K562 (cell line): ENCODE measurements around the gene FOXD3. TPM values are rescaled to one million over a fixed set of nuclear protein-coding genes. Genes with fewer than 3 reads are reported as not detected.
A peak's percentile ranks its signal among the peaks of the same experiment; 100 is the strongest.

Source experiments
- COPS2 ChIP-seq: fragments of 450-650 bp; conservative IDR thresholded peaks from 2 replicates; pipeline ENCODE4 v1.6.1; 2016; ENCODE audit warnings: mild to moderate bottlenecking, moderate library complexity
- CREB1 ChIP-seq, 2 experiments: sonication (generic) in 1 of 2; formaldehyde crosslinking in 1 of 2; IDR thresholded peaks; 2 replicates each; pipeline versions ENCODE4 v1.6.1 to v1.8.0; 2012 to 2022; ENCODE audit warnings: inconsistent platforms in 1 of 2, mild to moderate bottlenecking in 1 of 2, missing genetic modification reagents in 1 of 2, moderate library complexity in 1 of 2
- CTCF ChIP-seq, 3 experiments: IDR thresholded peaks in 2 of 3; conservative IDR thresholded peaks in 1 of 3; 2 replicates each; pipeline ENCODE4 v1.5.1; 2011 to 2012; ENCODE audit warnings: low read length in 3 of 3, mild to moderate bottlenecking in 3 of 3, control low read depth in 2 of 3, improper control_type of control experiment in 1 of 3, inconsistent platforms in 1 of 3, low read depth in 1 of 3, mixed read lengths in 1 of 3, moderate library complexity in 1 of 3; ENCODE audit not compliant: insufficient read depth in 2 of 3
- ELF2 ChIP-seq: fragments of 250-450 bp; sonication (Bioruptor Pico); IDR thresholded peaks from 2 replicates; pipeline ENCODE4 v1.5.0; 2021; ENCODE audit warnings: mild to moderate bottlenecking
- ESRRB ChIP-seq: fragments of 250-450 bp; sonication (Bioruptor Pico); IDR thresholded peaks from 2 replicates; pipeline ENCODE4 v1.5.0; 2020; ENCODE audit warnings: mild to moderate bottlenecking, moderate library complexity, borderline replicate concordance
- KAT8 ChIP-seq: fragments of 450-650 bp; IDR thresholded peaks from 2 replicates; pipeline ENCODE4 v1.6.1; 2016; ENCODE audit warnings: low read depth, mild to moderate bottlenecking
- MECOM ChIP-seq: fragments of 250-450 bp; sonication (Bioruptor Pico); IDR thresholded peaks from 2 replicates; pipeline ENCODE4 v1.8.0; 2022; ENCODE audit warnings: inconsistent platforms
- MTA3 ChIP-seq: fragments of 450-650 bp; formaldehyde crosslinking; IDR thresholded peaks from 2 replicates; pipeline ENCODE4 v1.6.1; 2017; ENCODE audit warnings: mild to moderate bottlenecking, borderline replicate concordance
- POLR2AphosphoS2 ChIP-seq: IDR thresholded peaks from 2 replicates; pipeline ENCODE4 v1.6.1; 2012; ENCODE audit warnings: low read length, improper control_type of control experiment
- PRMT5 ChIP-seq: sonication (generic); formaldehyde crosslinking; IDR thresholded peaks from 2 replicates; pipeline ENCODE4 v1.5.0; 2020; ENCODE audit warnings: missing genetic modification reagents
- RAD51 ChIP-seq: fragments of 450-650 bp; IDR thresholded peaks from 2 replicates; pipeline ENCODE4 v1.7.1; 2016; ENCODE audit warnings: low read depth, mild to moderate bottlenecking, borderline replicate concordance
- RB1 ChIP-seq: fragments of 450-650 bp; IDR thresholded peaks from 2 replicates; pipeline ENCODE4 v1.6.1; 2017; ENCODE audit warnings: low read depth, mild to moderate bottlenecking
- RBM34 ChIP-seq: fragments of 200-400 bp; formaldehyde crosslinking; IDR thresholded peaks from 2 replicates; pipeline ENCODE4 v1.6.1; 2018; ENCODE audit warnings: low read length, borderline replicate concordance; ENCODE audit not compliant: insufficient read depth
- RREB1 ChIP-seq: fragments of 250-450 bp; sonication (Bioruptor Pico); IDR thresholded peaks from 2 replicates; pipeline ENCODE4 v1.4.0; 2020
- SNAPC5 ChIP-seq: fragments of 250-450 bp; sonication (Bioruptor Pico); IDR thresholded peaks from 2 replicates; pipeline ENCODE4 v1.8.0; 2021; ENCODE audit warnings: moderate library complexity, mild to moderate bottlenecking, inconsistent platforms
- ZKSCAN3 ChIP-seq: fragments of 250-450 bp; sonication (Bioruptor Pico); IDR thresholded peaks from 2 replicates; pipeline ENCODE4 v1.4.0; 2020
- ZNF133 ChIP-seq: fragments of 250-450 bp; sonication (Bioruptor Pico); IDR thresholded peaks from 2 replicates; pipeline ENCODE4 v1.4.0; 2020; ENCODE audit warnings: mild to moderate bottlenecking
- ZNF395 ChIP-seq: fragments of 200-800 bp; sonication (Bioruptor generic); IDR thresholded peaks from 2 replicates; pipeline ENCODE4 v1.6.1; 2017; ENCODE audit warnings: missing genetic modification characterization, missing compliant biosample characterization
- ZNF445 ChIP-seq: fragments of 250-450 bp; sonication (Bioruptor Pico); IDR thresholded peaks from 2 replicates; pipeline ENCODE4 v1.4.0; 2020; ENCODE audit warnings: low read depth, mild to moderate bottlenecking, moderate library complexity
- polyA plus RNA-seq, 8 experiments: library from polyadenylated mRNA; depleted of rRNA in 4 of 8; stranded (reverse) in 5 of 8; unstranded in 3 of 8; fragments of >200 nt; fragmentation: Nextera tagmentation in 2 of 8; fragmentation: Illumina TruSeq in 1 of 8; extraction: Ambion mirVana in 2 of 8; extraction: Trizol in 1 of 8; gene quantifications; 2 replicates each; pipeline versions ENCODE4 v1.2.1 to v1.2.3, GENCODE V29; 2011 to 2014; ENCODE audit warnings: inconsistent platforms in 1 of 8, missing spikeins in 1 of 8
- total RNA-seq, 7 experiments: library from RNA; depleted of rRNA in 6 of 7; stranded (reverse); fragments of >200 nt in 6 of 7; fragmentation: Illumina TruSeq in 2 of 7; extraction: Trizol in 2 of 7; gene quantifications; 2 replicates each; pipeline versions ENCODE4 v1.2.1 to v1.2.3, GENCODE V29; 2011 to 2021; ENCODE audit warnings: low replicate concordance in 1 of 7

FOXD3 gene
- total and polyA plus RNA-seq, 9 of the 15 experiments (the other 6 are each of a cell fraction or from before 2014, with no cell fraction given) = 0.06 to 0.45 (median 0.10) TPM; not detected in 2

GRCh38 chr1:63367215-63368103 lies 45.1 kb downstream of the FOXD3 start, which contains the start of gene ALG6 (continued):
- TF ChIP-seq CREB1 (IDR thresholded peaks at IDR 0.05) (no peak), CREB1 (CRISPR knock-in tag; IDR thresholded peaks at IDR 0.05) (0 out of 2 replicates have a peak, but pooled peaks have one; percentile 45), POLR2AphosphoS2 (no peak), RBM34 (no peak), PRMT5 (CRISPR knock-in tag) (no peak), ZNF395 (peak; percentile 97), RREB1 (CRISPR knock-in tag) (no peak), ZKSCAN3 (no peak), COPS2 (no peak), MTA3 (peak; percentile 73; the same call in 1 of the 2 replicates), MECOM (CRISPR knock-in tag) (no peak), ELF2 (CRISPR knock-in tag) (0 out of 2 replicates have a peak, but pooled peaks have one; percentile 36), RB1 (peak; percentile 83), KAT8 (no peak), CTCF (IDR thresholded peaks at IDR 0.05 in 2 of 3, conservative IDR thresholded peaks at IDR 0.05 in 1 of 3; ENCODE audit: insufficient read depth in 2 of 3, low read depth in 1 of 3, low read length in 3 of 3) (peak in 1 of 3 experiments; percentile 12; a peak in 1 of 6 replicates), ZNF445 (no peak), ESRRB (CRISPR knock-in tag) (no peak), RAD51 (no peak), SNAPC5 (CRISPR knock-in tag) (no peak), ZNF133 (CRISPR knock-in tag) (no peak)
